ENCODE data around the gene ZNF227. TPM values are rescaled to one million over a fixed set of nuclear protein-coding genes. Genes with fewer than 3 reads are reported as not detected.

ZNF227 gene
- total and polyA plus RNA-seq, 9 of the 15 experiments (the other 6 are each of a cell fraction or from before 2014, with no cell fraction given): 3.0 to 15.1 (median 10.0) TPM

GRCh38 chr19:44164673-44165512 lies 47.4 kb upstream of the ZNF227 start, which contains the start of gene ZNF226 (continued):
- TF ChIP-seq ZNF407 (IDR thresholded peaks at IDR 0.05; ENCODE audit: low read depth): peak; percentile 79; the same call in 1 of the 2 replicates
- no peak for TF ChIP-seq ZNF695 (CRISPR knock-in tag; IDR thresholded peaks at IDR 0.05)
- TF ChIP-seq ZNF140 (CRISPR knock-in tag; IDR thresholded peaks at IDR 0.05): no peak
- TF ChIP-seq MAZ (CRISPR knock-in tag; conservative IDR thresholded peaks at IDR 0.05 in 1 of 2, IDR thresholded peaks at IDR 0.05 in 1 of 2): peak; percentile 47 to 58; a peak in 2 of 4 replicates
- TF ChIP-seq HNRNPUL1 (IDR thresholded peaks at IDR 0.05; ENCODE audit: low read length): no peak
- no peak for TF ChIP-seq IFI16 (CRISPR knock-in tag; IDR thresholded peaks at IDR 0.05)
- TF ChIP-seq CHD1 (IDR thresholded peaks at IDR 0.05; ENCODE audit: low read length): peak; percentile 62
- TF ChIP-seq CBX5 (IDR thresholded peaks at IDR 0.05; ENCODE audit: borderline replicate concordance, low read depth): peak; percentile 59; the same call in 1 of the 2 replicates
- TF ChIP-seq ZNF165 (CRISPR knock-in tag; IDR thresholded peaks at IDR 0.05; ENCODE audit: borderline replicate concordance): no peak
- peak; percentile 23; the same call in 1 of the 2 replicates for TF ChIP-seq MEF2D (tag; conservative IDR thresholded peaks at IDR 0.05; ENCODE audit: low read depth)
- TF ChIP-seq RBM22 (IDR thresholded peaks at IDR 0.05; ENCODE audit: low read depth, low read length, poor library complexity, severe bottlenecking): no peak
- TF ChIP-seq SMAD4 (CRISPR knock-in tag; conservative IDR thresholded peaks at IDR 0.05): 0 out of 2 replicates have a peak, but pooled peaks have one; percentile 18
- no peak for TF ChIP-seq ZBTB43 (CRISPR knock-in tag; IDR thresholded peaks at IDR 0.05)
- no peak for TF ChIP-seq DEAF1 (CRISPR knock-in tag; IDR thresholded peaks at IDR 0.05)
- peak; percentile 80 for TF ChIP-seq ZNF766 (CRISPR knock-in tag; conservative IDR thresholded peaks at IDR 0.05)
- no peak for TF ChIP-seq ATF1 (CRISPR knock-in tag; IDR thresholded peaks at IDR 0.05)
- peak; percentile 85 for TF ChIP-seq ATF1 (tag; IDR thresholded peaks at IDR 0.05)
